DND-41 (cell line): ENCODE results near the gene CIB2.

ENCODE experiments used
- ATAC-seq: fragments of 200-7000 bp; cut with Tn5 transposase; 3 replicates; pipeline ENCODE4 v1.9.1; 2021; ENCODE audit warnings: low read depth; ENCODE audit not compliant: insufficient read depth
- DNase-seq: peaks from one replicate; pipeline ENCODE4 v3.0.0-alpha.2; 2020
- H2AFZ ChIP-seq: 2 replicates; pipeline ENCODE4 v1.6.0; 2012; ENCODE audit warnings: low read depth, low read length
- H3K27ac ChIP-seq: 2 replicates; pipeline ENCODE4 v1.5.1; 2012; ENCODE audit warnings: low read length, inconsistent platforms
- H3K27me3 ChIP-seq: fragments of 200-600 bp; sonication (generic); 2 replicates; pipeline ENCODE4 v1.6.0; 2012; ENCODE audit warnings: low read length, mild to moderate bottlenecking, inconsistent platforms; ENCODE audit not compliant: insufficient read depth, poor library complexity
- H3K36me3 ChIP-seq: 2 replicates; pipeline ENCODE4 v1.5.1; 2012; ENCODE audit warnings: low read length, inconsistent platforms; ENCODE audit not compliant: insufficient read depth
- H3K4me1 ChIP-seq: 2 replicates; pipeline ENCODE4 v1.5.1; 2012; ENCODE audit warnings: mild to moderate bottlenecking, low read length; ENCODE audit not compliant: insufficient read depth
- H3K4me2 ChIP-seq: 2 replicates; pipeline ENCODE4 v1.6.0; 2012; ENCODE audit warnings: mild to moderate bottlenecking, moderate library complexity, low read length, inconsistent platforms; ENCODE audit not compliant: insufficient read depth
- H3K4me3 ChIP-seq, 2 experiments: fragments of 200-600 bp in 1 of 2; shearing (Covaris generic) in 1 of 2; 2 replicates each; pipeline ENCODE4 v1.5.1; 2012 to 2016; ENCODE audit warnings: inconsistent platforms in 2 of 2, low read length in 2 of 2, mild to moderate bottlenecking in 2 of 2, low read depth in 1 of 2, moderate library complexity in 1 of 2
- H3K79me2 ChIP-seq: 2 replicates; pipeline ENCODE4 v1.6.0; 2012; ENCODE audit warnings: low read length, inconsistent platforms; ENCODE audit not compliant: insufficient read depth
- H3K9ac ChIP-seq: 2 replicates; pipeline ENCODE4 v1.6.0; 2012; ENCODE audit warnings: low read depth, mild to moderate bottlenecking, inconsistent platforms, low read length, moderate library complexity
- H3K9me3 ChIP-seq: 2 replicates; pipeline ENCODE4 v1.5.1; 2012; ENCODE audit warnings: low read length, moderate library complexity, mild to moderate bottlenecking, inconsistent platforms; ENCODE audit not compliant: insufficient read depth, severe bottlenecking
- H4K20me1 ChIP-seq: 2 replicates; pipeline ENCODE4 v1.6.0; 2012; ENCODE audit warnings: low read length; ENCODE audit not compliant: insufficient read depth
- CTCF ChIP-seq: IDR thresholded peaks from 2 replicates; pipeline ENCODE4 v1.5.1; 2012; ENCODE audit warnings: borderline replicate concordance, low read length, moderate library complexity, mild to moderate bottlenecking; ENCODE audit not compliant: poor library complexity, severe bottlenecking; ENCODE audit errors: extremely low read depth
- EZH2 ChIP-seq: IDR thresholded peaks from 3 replicates; pipeline ENCODE4 v1.6.1; 2012; ENCODE audit warnings: borderline replicate concordance, low read depth, mild to moderate bottlenecking, moderate library complexity, low read length, inconsistent platforms; ENCODE audit not compliant: severe bottlenecking

CIB2 gene

GRCh38 chr15:78103406-78104118, 27.7 kb downstream of the CIB2 start:
- Histone ChIP-seq H3K4me2 (peak overlapping the region; percentile 2; the same call in 1 of the 2 replicates), H4K20me1 (no peaks in the 10 kb centered on the region), H3K36me3 (no peaks in the 10 kb centered on the region), H2AFZ (peak overlapping the region; percentile 2), H3K79me2 (no peaks in the 10 kb centered on the region), H3K27ac (peak overlapping the region; percentile 73), H3K4me3 (no peak overlapping the region), H3K9ac (peak overlapping the region; percentile 35; the same call in 1 of the 2 replicates), H3K27me3 (no peaks in the 10 kb centered on the region), H3K9me3 (no peaks in the 10 kb centered on the region), H3K4me1 (peaks cover 19% of the 10 kb centered on the region)
- DNase-seq (peak; percentile 86), ATAC-seq (peak; percentile 88)
- TF ChIP-seq EZH2 (no peak), CTCF (no peak)

- no peaks in the 10 kb centered on the region for H3K9me3 ChIP-seq
- H3K4me1 ChIP-seq = peaks cover 19% of the 10 kb centered on the region
- no peak overlapping the region for H3K4me3 ChIP-seq
- no peaks in the 10 kb centered on the region for H3K27me3 ChIP-seq
- DNase-seq (no peak), ATAC-seq (no peak)
- H2AFZ ChIP-seq = no peak overlapping the region
- H4K20me1 ChIP-seq = no peaks in the 10 kb centered on the region
- H3K4me2 ChIP-seq = no peak overlapping the region
- H3K27ac ChIP-seq = peak overlapping the region; percentile 73
- H3K79me2 ChIP-seq = no peaks in the 10 kb centered on the region
- H3K36me3 ChIP-seq = no peaks in the 10 kb centered on the region
- TF ChIP-seq CTCF (no peak), EZH2 (no peak)
- peak overlapping the region; percentile 35; the same call in 1 of the 2 replicates for H3K9ac ChIP-seq
Observed at GRCh38 chr15:78102741-78103140, 28.5 kb downstream of the CIB2 start.

GRCh38 chr15:78102211-78102610, 29.0 kb downstream of the CIB2 start:
- H3K27me3 ChIP-seq = no peaks in the 10 kb centered on the region
- H3K36me3 ChIP-seq = no peaks in the 10 kb centered on the region
- no peak for ATAC-seq
- no peak overlapping the region for H3K4me3 ChIP-seq
- peaks cover 19% of the 10 kb centered on the region for H3K4me1 ChIP-seq
- no peaks in the 10 kb centered on the region for H3K79me2 ChIP-seq
- H2AFZ ChIP-seq = no peak overlapping the region
- no peaks in the 10 kb centered on the region for H3K9me3 ChIP-seq
- no peak for DNase-seq
- no peaks in the 10 kb centered on the region for H4K20me1 ChIP-seq
- no peak for TF ChIP-seq EZH2
- no peak for TF ChIP-seq CTCF
- H3K27ac ChIP-seq = no peak overlapping the region
- no peak overlapping the region for H3K9ac ChIP-seq
- H3K4me2 ChIP-seq = no peak overlapping the region
